WI38 (cell line): Measurements from ENCODE around the gene SH2D6.
"Not testable (repeated sequence)": the region's sequence is repeated elsewhere in the genome, so short reads cannot be mapped to it uniquely, and the experiment has no call there.

ENCODE experiments used
- H3K4me3 ChIP-seq: 2 replicates; pipeline ENCODE4 v1.5.1; 2011; ENCODE audit warnings: low read depth, mild to moderate bottlenecking, control low read depth, low read length
- TF ChIP-seq, protein P1 (sequence below): IDR thresholded peaks from 2 replicates; pipeline ENCODE4 v1.5.1; 2012; ENCODE audit warnings: low read depth, mild to moderate bottlenecking, control low read depth, low read length

The SH2D6 gene

DNA sequence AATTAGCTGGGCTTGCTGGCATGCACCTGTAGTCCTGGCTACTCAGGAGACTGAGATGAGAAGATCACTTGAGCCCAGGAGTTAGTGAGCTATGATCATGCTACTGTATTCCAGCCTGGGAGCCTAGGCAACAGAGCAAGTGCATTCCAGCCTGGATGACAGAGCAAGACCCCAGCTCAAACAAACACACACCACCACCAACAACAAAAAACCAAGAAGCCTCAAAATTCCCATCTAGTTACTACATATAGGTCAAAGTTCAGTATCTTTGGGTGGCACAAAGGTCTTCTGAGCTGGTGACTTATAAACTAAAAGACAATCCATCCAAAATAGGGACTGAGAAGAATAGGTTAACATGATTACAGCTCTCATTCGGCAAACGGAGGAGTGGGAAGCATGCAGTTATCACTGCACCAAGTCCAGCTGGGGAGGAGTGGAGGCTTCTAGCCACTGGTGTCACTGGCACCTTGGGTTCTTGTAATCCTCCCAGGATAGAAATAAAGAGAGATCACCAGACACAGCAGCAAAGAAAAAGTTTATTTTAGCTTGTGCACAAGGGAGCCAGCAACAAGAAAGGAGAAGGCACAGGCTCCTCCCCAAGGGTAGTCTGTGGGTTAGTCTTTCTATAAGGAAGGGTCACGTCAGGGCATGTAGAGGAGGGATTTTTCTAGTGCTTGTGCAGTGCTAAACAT is 57.4 kb downstream of the SH2D6 start:
- no peak overlapping the region for H3K4me3 ChIP-seq
- TF ChIP-seq, protein P1, sequence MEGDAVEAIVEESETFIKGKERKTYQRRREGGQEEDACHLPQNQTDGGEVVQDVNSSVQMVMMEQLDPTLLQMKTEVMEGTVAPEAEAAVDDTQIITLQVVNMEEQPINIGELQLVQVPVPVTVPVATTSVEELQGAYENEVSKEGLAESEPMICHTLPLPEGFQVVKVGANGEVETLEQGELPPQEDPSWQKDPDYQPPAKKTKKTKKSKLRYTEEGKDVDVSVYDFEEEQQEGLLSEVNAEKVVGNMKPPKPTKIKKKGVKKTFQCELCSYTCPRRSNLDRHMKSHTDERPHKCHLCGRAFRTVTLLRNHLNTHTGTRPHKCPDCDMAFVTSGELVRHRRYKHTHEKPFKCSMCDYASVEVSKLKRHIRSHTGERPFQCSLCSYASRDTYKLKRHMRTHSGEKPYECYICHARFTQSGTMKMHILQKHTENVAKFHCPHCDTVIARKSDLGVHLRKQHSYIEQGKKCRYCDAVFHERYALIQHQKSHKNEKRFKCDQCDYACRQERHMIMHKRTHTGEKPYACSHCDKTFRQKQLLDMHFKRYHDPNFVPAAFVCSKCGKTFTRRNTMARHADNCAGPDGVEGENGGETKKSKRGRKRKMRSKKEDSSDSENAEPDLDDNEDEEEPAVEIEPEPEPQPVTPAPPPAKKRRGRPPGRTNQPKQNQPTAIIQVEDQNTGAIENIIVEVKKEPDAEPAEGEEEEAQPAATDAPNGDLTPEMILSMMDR: no peak

GRCh38 chr2:85476624-85477023 is 58.1 kb downstream of the SH2D6 start:
- TF ChIP-seq, protein P1: no peak
- no peak overlapping the region for H3K4me3 ChIP-seq

GRCh38 chr2:85477884-85478283 is 59.4 kb downstream of the SH2D6 start:
- no peak overlapping the region for H3K4me3 ChIP-seq
- TF ChIP-seq, protein P1: no peak

DNA sequence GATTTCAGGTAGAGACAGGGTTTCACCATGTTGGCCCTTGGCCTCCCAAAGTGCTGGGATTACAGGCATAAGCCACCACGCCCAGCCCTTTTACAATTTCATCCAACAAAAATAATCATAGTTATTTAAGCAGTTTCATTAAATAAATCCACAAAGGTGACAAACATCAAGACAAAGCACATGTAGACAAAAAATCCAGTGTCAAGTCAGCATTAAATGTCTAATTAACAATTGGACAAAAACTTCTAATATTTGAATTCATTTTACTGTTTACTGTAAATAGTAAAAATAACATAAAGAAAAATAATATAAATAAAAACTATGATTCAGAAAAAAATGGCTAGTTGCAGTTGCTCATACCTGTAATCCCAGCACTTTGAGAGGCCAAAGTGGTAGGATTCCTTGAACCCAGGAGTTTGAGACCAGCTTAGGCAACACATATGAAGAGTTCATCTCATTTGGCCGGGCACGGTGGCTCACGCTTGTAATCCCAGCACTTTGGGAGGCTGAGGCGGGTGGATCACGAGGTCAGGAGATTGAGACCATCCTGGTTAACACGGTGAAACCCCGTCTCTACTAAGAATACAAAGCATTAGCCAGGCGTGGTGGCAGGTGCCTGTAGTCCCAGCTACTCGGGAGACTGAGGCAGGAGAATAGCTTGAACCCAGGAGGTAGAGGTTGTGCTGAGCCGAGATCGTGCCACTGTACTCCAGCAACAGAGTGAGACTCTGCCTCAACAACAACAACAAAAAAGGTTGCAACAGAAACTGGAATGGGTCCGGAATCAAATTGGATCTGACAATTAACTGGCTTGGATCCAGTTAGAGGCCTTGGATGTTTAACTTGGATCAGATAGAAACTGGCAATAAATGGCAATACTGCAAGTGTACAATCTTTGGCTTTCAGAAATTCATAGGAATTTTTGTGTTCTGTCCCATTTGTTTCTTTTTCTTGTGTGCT is 63.6 kb downstream of the SH2D6 start:
- no peak overlapping the region for H3K4me3 ChIP-seq
- TF ChIP-seq, protein P1: no peak

DNA sequence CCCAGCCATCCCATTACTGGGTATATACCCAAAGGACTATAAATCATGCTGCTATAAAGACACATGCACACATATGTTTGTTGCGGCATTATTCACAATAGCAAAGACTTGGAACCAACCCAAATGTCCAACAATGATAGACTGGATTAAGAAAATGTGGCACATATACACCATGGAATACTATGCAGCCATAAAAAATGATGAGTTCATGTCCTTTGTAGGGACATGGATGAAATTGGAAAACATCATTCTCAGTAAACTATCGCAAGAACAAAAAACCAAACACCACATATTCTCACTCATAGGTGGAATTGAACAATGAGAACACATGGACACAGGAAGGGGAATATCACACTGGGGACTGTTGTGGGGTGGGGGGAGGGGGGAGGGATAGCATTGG is 66.1 kb downstream of the SH2D6 start:
- H3K4me3 ChIP-seq: not testable (repeated sequence)

- H3K4me3 ChIP-seq: no peak overlapping the region
- TF ChIP-seq, protein P1: no peak
Measured at GRCh38 chr2:85485815-85486214, 67.3 kb downstream of the SH2D6 start.
